GM23338 (cell line): ENCODE measurements around the gene WIPF1. TPM values are rescaled to one million over a fixed set of nuclear protein-coding genes. Genes with fewer than 3 reads are reported as not detected.

Experiments used
- ATAC-seq: fragments of 200-7000 bp; cut with Tn5 transposase; 3 replicates; pipeline ENCODE4 v1.9.1; 2020
- DNase-seq: peaks from one replicate; pipeline ENCODE4 v3.0.0-alpha.2; 2015; ENCODE audit warnings: low spot score
- H2AFZ ChIP-seq: fragments of 200-600 bp; sonication (generic); 2 replicates; pipeline ENCODE4 v1.8.0; 2016; ENCODE audit warnings: antibody characterized with exemption, mild to moderate bottlenecking, moderate library complexity
- H3F3A ChIP-seq: fragments of 200-600 bp; sonication (generic); replicated peaks from 2 replicates; pipeline ENCODE4 v1.8.0; 2017; ENCODE audit warnings: antibody characterized with exemption, mixed run types, low read depth
- H3K27ac ChIP-seq: fragments of 200-600 bp; sonication (generic); 2 replicates; pipeline ENCODE4 v1.6.1; 2016; ENCODE audit warnings: low read depth
- H3K27me3 ChIP-seq: fragments of 200-600 bp; sonication (generic); 2 replicates; pipeline ENCODE4 v1.8.0; 2016; ENCODE audit warnings: mild to moderate bottlenecking, mixed run types, moderate library complexity; ENCODE audit not compliant: insufficient read depth
- H3K36me3 ChIP-seq: fragments of 200-600 bp; sonication (generic); 2 replicates; pipeline ENCODE4 v1.8.0; 2016; ENCODE audit warnings: mild to moderate bottlenecking; ENCODE audit not compliant: insufficient read depth
- H3K4me1 ChIP-seq: fragments of 200-600 bp; sonication (generic); 2 replicates; pipeline ENCODE4 v1.8.0; 2016; ENCODE audit warnings: mild to moderate bottlenecking, moderate library complexity; ENCODE audit not compliant: insufficient read depth
- H3K4me2 ChIP-seq: fragments of 200-600 bp; sonication (generic); 2 replicates; pipeline ENCODE4 v1.7.1; 2017; ENCODE audit warnings: mixed run types
- H3K4me3 ChIP-seq: fragments of 200-600 bp; sonication (generic); 2 replicates; pipeline ENCODE4 v1.6.1; 2016; ENCODE audit warnings: mixed run types
- H3K79me2 ChIP-seq: fragments of 200-600 bp; sonication (generic); replicated peaks from 2 replicates; pipeline ENCODE4 v1.8.0; 2017; ENCODE audit warnings: mild to moderate bottlenecking; ENCODE audit not compliant: insufficient read depth
- H3K9me2 ChIP-seq: fragments of 200-600 bp; sonication (generic); 2 replicates; pipeline ENCODE4 v1.8.0; 2017; ENCODE audit not compliant: insufficient read depth
- H4K20me1 ChIP-seq: fragments of 200-600 bp; sonication (generic); replicated peaks from 2 replicates; pipeline ENCODE4 v1.8.0; 2017; ENCODE audit warnings: mild to moderate bottlenecking; ENCODE audit not compliant: insufficient read depth
- H3K27ac Mint-ChIP-seq: 2 replicates; pipeline ENCODE4 v1.8.0; 2020; ENCODE audit warnings: inconsistent platforms, mild to moderate bottlenecking, moderate library complexity, mixed read lengths
- H3K27me3 Mint-ChIP-seq: 3 replicates; pipeline ENCODE4 v1.8.0; 2022; ENCODE audit warnings: low read depth, mild to moderate bottlenecking, moderate library complexity, mixed read lengths, inconsistent platforms; ENCODE audit not compliant: insufficient read depth, poor library complexity
- H3K36me3 Mint-ChIP-seq: 3 replicates; pipeline ENCODE4 v1.8.0; 2021; ENCODE audit warnings: low read depth, mild to moderate bottlenecking, inconsistent platforms, moderate library complexity, mixed read lengths
- H3K4me1 Mint-ChIP-seq: 3 replicates; pipeline ENCODE4 v1.8.0; 2020; ENCODE audit warnings: mild to moderate bottlenecking, inconsistent platforms, mixed read lengths
- H3K4me3 Mint-ChIP-seq: 3 replicates; pipeline ENCODE4 v1.8.0; 2021; ENCODE audit warnings: moderate library complexity, mild to moderate bottlenecking, inconsistent platforms, mixed read lengths
- H3K9me3 Mint-ChIP-seq: 3 replicates; pipeline ENCODE4 v1.8.0; 2020; ENCODE audit warnings: moderate library complexity, mild to moderate bottlenecking, inconsistent platforms, mixed read lengths
- CREB1 ChIP-seq: fragments of 250-450 bp; sonication (Bioruptor Pico); IDR thresholded peaks from 2 replicates; pipeline ENCODE4 v1.5.0; 2020; ENCODE audit warnings: low read depth, mild to moderate bottlenecking, moderate library complexity
- EZH2 ChIP-seq: fragments of 200-600 bp; sonication (generic); IDR thresholded peaks from one replicate; pipeline ENCODE4 v1.8.0; 2017; ENCODE audit warnings: antibody characterized with exemption, mild to moderate bottlenecking, low read depth; ENCODE audit not compliant: unreplicated experiment
- NANOG ChIP-seq: IDR thresholded peaks from 2 replicates; pipeline ENCODE4 v1.6.1; 2016; ENCODE audit warnings: antibody characterized with exemption, borderline replicate concordance
- STAT1 ChIP-seq: IDR thresholded peaks from one replicate; pipeline ENCODE4 v1.6.1; 2016; ENCODE audit warnings: antibody characterized with exemption; ENCODE audit not compliant: unreplicated experiment
- polyA plus RNA-seq: library from polyadenylated mRNA; unstranded; fragments of >200 nt; fragmentation: Nextera tagmentation; extraction: Ambion mirVana; gene quantifications from 2 replicates; pipeline ENCODE4 v1.2.1, GENCODE V29; 2016
- total RNA-seq: library from RNA; depleted of rRNA; stranded (reverse); fragments of >200 nt; shearing (Covaris generic); gene quantifications from 2 replicates; pipeline ENCODE4 v1.2.3, GENCODE V29; 2014
- TF ChIP-seq, protein P1 (sequence below): IDR thresholded peaks from 2 replicates; pipeline ENCODE4 v1.6.1; 2016; ENCODE audit warnings: antibody characterized with exemption
- TF ChIP-seq, protein P2 (sequence below): IDR thresholded peaks from one replicate; pipeline ENCODE4 v1.6.1; 2018; ENCODE audit warnings: antibody characterized with exemption; ENCODE audit not compliant: unreplicated experiment
- TF ChIP-seq, protein P3 (sequence below), 2 experiments: fragments of 200-600 bp in 1 of 2; sonication (generic) in 1 of 2; conservative IDR thresholded peaks; 2 replicates each; pipeline versions ENCODE4 v1.5.1 to v1.6.1; 2016 to 2017; ENCODE audit warnings: antibody characterized with exemption in 2 of 2, low read depth in 2 of 2, mild to moderate bottlenecking in 2 of 2, moderate library complexity in 1 of 2
- TF ChIP-seq, protein P4 (sequence below): fragments of 250-450 bp; sonication (Bioruptor Pico); IDR thresholded peaks from 2 replicates; pipeline ENCODE4 v1.5.0; 2020; ENCODE audit warnings: mild to moderate bottlenecking, moderate library complexity

Gene WIPF1
- total and polyA plus RNA-seq, 2 experiments from 2014 or later, result 3.0 to 6.0 TPM

DNA sequence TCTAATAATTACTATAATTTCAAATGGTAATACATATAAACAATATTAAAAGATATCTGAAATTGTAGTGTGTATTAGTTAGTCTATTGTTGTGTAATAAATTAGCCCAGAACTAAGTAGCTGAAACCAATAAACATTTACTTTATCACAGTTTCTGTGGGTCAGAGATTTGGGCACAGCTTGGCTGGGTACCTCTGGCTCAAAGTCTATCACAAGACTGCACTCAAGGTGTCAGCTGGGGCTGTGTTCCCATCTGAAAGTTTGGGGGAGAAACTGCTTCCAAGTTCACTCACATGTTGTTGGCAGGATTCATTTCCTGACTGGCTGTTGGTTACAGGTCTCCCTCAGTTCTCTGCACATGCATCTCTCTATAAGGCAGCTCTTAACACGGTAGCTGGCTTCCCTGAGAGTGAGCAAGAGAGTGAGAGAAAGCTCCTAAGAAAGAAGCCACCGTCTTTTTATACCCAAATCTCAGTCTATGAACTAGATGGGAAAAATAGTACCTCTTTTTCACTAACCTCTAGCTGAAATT is 25.6 kb upstream of the WIPF1 start:
- Mint-ChIP-seq H3K9me3 (no peaks in the 10 kb centered on the region), H3K4me3 (no peak overlapping the region), H3K36me3 (no peaks in the 10 kb centered on the region), H3K27ac (no peak overlapping the region), H3K27me3 (peaks cover 3% of the 10 kb centered on the region), H3K4me1 (no peaks in the 10 kb centered on the region)
- Histone ChIP-seq H3K4me1 (no peaks in the 10 kb centered on the region), H3K4me2 (no peak overlapping the region), H3K79me2 (no peaks in the 10 kb centered on the region), H3F3A (no peaks in the 10 kb centered on the region), H3K27me3 (no peaks in the 10 kb centered on the region), H4K20me1 (no peaks in the 10 kb centered on the region), H3K9me2 (no peaks in the 10 kb centered on the region), H3K4me3 (no peak overlapping the region), H2AFZ (no peak overlapping the region), H3K36me3 (no peaks in the 10 kb centered on the region), H3K27ac (no peak overlapping the region)
- no peak for DNase-seq
- TF ChIP-seq, protein P1, sequence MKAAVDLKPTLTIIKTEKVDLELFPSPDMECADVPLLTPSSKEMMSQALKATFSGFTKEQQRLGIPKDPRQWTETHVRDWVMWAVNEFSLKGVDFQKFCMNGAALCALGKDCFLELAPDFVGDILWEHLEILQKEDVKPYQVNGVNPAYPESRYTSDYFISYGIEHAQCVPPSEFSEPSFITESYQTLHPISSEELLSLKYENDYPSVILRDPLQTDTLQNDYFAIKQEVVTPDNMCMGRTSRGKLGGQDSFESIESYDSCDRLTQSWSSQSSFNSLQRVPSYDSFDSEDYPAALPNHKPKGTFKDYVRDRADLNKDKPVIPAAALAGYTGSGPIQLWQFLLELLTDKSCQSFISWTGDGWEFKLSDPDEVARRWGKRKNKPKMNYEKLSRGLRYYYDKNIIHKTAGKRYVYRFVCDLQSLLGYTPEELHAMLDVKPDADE, result no peak
- TF ChIP-seq, protein P2, sequence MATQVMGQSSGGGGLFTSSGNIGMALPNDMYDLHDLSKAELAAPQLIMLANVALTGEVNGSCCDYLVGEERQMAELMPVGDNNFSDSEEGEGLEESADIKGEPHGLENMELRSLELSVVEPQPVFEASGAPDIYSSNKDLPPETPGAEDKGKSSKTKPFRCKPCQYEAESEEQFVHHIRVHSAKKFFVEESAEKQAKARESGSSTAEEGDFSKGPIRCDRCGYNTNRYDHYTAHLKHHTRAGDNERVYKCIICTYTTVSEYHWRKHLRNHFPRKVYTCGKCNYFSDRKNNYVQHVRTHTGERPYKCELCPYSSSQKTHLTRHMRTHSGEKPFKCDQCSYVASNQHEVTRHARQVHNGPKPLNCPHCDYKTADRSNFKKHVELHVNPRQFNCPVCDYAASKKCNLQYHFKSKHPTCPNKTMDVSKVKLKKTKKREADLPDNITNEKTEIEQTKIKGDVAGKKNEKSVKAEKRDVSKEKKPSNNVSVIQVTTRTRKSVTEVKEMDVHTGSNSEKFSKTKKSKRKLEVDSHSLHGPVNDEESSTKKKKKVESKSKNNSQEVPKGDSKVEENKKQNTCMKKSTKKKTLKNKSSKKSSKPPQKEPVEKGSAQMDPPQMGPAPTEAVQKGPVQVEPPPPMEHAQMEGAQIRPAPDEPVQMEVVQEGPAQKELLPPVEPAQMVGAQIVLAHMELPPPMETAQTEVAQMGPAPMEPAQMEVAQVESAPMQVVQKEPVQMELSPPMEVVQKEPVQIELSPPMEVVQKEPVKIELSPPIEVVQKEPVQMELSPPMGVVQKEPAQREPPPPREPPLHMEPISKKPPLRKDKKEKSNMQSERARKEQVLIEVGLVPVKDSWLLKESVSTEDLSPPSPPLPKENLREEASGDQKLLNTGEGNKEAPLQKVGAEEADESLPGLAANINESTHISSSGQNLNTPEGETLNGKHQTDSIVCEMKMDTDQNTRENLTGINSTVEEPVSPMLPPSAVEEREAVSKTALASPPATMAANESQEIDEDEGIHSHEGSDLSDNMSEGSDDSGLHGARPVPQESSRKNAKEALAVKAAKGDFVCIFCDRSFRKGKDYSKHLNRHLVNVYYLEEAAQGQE, result no peak
- TF ChIP-seq STAT1 (no peak), NANOG (no peak), EZH2 (no peak)
- TF ChIP-seq, protein P3, sequence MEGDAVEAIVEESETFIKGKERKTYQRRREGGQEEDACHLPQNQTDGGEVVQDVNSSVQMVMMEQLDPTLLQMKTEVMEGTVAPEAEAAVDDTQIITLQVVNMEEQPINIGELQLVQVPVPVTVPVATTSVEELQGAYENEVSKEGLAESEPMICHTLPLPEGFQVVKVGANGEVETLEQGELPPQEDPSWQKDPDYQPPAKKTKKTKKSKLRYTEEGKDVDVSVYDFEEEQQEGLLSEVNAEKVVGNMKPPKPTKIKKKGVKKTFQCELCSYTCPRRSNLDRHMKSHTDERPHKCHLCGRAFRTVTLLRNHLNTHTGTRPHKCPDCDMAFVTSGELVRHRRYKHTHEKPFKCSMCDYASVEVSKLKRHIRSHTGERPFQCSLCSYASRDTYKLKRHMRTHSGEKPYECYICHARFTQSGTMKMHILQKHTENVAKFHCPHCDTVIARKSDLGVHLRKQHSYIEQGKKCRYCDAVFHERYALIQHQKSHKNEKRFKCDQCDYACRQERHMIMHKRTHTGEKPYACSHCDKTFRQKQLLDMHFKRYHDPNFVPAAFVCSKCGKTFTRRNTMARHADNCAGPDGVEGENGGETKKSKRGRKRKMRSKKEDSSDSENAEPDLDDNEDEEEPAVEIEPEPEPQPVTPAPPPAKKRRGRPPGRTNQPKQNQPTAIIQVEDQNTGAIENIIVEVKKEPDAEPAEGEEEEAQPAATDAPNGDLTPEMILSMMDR (conservative IDR thresholded peaks at IDR 0.05; ENCODE audit: low read depth in 2 of 2), result no peak
- no peak for ATAC-seq

DNA sequence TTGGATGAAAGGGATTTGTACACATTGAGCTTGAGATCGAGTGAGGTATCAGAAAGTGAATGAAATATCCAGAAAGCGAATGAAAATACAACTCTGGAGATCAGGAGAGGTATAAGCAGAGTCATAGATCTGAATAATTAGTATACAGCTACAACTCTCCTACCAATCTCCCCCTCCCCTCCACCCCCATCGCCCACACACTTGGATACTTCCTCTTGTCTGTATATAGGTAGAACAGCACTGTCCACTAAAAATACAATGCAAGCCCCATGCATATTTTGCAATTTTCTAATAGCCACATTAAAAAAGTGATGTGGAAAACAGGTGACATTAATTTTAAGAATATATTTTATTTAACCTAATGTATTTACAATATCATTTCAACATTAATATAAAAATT is 23.7 kb upstream of the WIPF1 start:
- DNase-seq (no peak), ATAC-seq (no peak)
- Mint-ChIP-seq H3K27ac (no peak overlapping the region), H3K4me1 (no peaks in the 10 kb centered on the region), H3K9me3 (no peaks in the 10 kb centered on the region), H3K27me3 (no peaks in the 10 kb centered on the region), H3K4me3 (no peak overlapping the region), H3K36me3 (no peaks in the 10 kb centered on the region)
- Histone ChIP-seq H3K9me2 (no peaks in the 10 kb centered on the region), H3K4me3 (no peak overlapping the region), H2AFZ (no peak overlapping the region), H3K36me3 (no peaks in the 10 kb centered on the region), H3K79me2 (no peaks in the 10 kb centered on the region), H3K27ac (no peak overlapping the region), H3K4me1 (no peaks in the 10 kb centered on the region), H3K27me3 (no peaks in the 10 kb centered on the region), H3F3A (no peaks in the 10 kb centered on the region), H3K4me2 (no peak overlapping the region), H4K20me1 (no peaks in the 10 kb centered on the region)
- TF ChIP-seq, protein P4, sequence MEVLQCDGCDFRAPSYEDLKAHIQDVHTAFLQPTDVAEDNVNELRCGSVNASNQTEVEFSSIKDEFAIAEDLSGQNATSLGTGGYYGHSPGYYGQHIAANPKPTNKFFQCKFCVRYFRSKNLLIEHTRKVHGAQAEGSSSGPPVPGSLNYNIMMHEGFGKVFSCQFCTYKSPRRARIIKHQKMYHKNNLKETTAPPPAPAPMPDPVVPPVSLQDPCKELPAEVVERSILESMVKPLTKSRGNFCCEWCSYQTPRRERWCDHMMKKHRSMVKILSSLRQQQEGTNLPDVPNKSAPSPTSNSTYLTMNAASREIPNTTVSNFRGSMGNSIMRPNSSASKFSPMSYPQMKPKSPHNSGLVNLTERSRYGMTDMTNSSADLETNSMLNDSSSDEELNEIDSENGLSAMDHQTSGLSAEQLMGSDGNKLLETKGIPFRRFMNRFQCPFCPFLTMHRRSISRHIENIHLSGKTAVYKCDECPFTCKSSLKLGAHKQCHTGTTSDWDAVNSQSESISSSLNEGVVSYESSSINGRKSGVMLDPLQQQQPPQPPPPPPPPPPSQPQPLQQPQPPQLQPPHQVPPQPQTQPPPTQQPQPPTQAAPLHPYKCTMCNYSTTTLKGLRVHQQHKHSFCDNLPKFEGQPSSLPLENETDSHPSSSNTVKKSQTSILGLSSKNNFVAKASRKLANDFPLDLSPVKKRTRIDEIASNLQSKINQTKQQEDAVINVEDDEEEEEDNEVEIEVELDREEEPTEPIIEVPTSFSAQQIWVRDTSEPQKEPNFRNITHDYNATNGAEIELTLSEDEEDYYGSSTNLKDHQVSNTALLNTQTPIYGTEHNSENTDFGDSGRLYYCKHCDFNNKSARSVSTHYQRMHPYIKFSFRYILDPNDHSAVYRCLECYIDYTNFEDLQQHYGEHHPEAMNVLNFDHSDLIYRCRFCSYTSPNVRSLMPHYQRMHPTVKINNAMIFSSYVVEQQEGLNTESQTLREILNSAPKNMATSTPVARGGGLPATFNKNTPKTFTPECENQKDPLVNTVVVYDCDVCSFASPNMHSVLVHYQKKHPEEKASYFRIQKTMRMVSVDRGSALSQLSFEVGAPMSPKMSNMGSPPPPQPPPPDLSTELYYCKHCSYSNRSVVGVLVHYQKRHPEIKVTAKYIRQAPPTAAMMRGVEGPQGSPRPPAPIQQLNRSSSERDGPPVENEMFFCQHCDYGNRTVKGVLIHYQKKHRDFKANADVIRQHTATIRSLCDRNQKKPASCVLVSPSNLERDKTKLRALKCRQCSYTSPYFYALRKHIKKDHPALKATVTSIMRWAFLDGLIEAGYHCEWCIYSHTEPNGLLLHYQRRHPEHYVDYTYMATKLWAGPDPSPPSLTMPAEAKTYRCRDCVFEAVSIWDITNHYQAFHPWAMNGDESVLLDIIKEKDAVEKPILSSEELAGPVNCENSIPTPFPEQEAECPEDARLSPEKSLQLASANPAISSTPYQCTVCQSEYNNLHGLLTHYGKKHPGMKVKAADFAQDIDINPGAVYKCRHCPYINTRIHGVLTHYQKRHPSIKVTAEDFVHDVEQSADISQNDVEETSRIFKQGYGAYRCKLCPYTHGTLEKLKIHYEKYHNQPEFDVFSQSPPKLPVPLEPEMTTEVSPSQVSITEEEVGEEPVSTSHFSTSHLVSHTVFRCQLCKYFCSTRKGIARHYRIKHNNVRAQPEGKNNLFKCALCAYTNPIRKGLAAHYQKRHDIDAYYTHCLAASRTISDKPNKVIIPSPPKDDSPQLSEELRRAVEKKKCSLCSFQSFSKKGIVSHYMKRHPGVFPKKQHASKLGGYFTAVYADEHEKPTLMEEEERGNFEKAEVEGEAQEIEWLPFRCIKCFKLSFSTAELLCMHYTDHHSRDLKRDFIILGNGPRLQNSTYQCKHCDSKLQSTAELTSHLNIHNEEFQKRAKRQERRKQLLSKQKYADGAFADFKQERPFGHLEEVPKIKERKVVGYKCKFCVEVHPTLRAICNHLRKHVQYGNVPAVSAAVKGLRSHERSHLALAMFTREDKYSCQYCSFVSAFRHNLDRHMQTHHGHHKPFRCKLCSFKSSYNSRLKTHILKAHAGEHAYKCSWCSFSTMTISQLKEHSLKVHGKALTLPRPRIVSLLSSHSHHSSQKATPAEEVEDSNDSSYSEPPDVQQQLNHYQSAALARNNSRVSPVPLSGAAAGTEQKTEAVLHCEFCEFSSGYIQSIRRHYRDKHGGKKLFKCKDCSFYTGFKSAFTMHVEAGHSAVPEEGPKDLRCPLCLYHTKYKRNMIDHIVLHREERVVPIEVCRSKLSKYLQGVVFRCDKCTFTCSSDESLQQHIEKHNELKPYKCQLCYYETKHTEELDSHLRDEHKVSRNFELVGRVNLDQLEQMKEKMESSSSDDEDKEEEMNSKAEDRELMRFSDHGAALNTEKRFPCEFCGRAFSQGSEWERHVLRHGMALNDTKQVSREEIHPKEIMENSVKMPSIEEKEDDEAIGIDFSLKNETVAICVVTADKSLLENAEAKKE (CRISPR knock-in tag), result no peak
- TF ChIP-seq CREB1 (CRISPR knock-in tag), result no peak
